NCI-H2081 treated with DMSO at 0.1 percent for 48 hours (cell line): ENCODE measurements around the gene BAIAP2L1.

ENCODE experiments used
- DNase-seq: peaks from one replicate; lab custom pipeline; 2025; lab: John Stamatoyannopoulos, UW

The BAIAP2L1 gene

GRCh38 chr7:98276241-98276761 lies 124.6 kb downstream of the BAIAP2L1 start:
- DNase-seq, result no peak

- DNase-seq, result no peak
Observed at GRCh38 chr7:98267303-98267702, 133.6 kb downstream of the BAIAP2L1 start.

- DNase-seq, result no peak
Observed at GRCh38 chr7:98266840-98267239, 134.1 kb downstream of the BAIAP2L1 start.

- no peak for DNase-seq
Observed at GRCh38 chr7:98265841-98266271, 135.0 kb downstream of the BAIAP2L1 start.

GRCh38 chr7:98257701-98258100 lies 143.2 kb downstream of the BAIAP2L1 start:
- no peak for DNase-seq

GRCh38 chr7:98256431-98256830 lies 144.5 kb downstream of the BAIAP2L1 start:
- no peak for DNase-seq

GRCh38 chr7:98254951-98255610 lies 145.8 kb downstream of the BAIAP2L1 start:
- DNase-seq, result no peak

- no peak for DNase-seq
Observed at GRCh38 chr7:98254516-98254915, 146.4 kb downstream of the BAIAP2L1 start.

GRCh38 chr7:98252425-98253054 lies 148.3 kb downstream of the BAIAP2L1 start:
- no peak for DNase-seq

- peak; percentile 74 for DNase-seq
Observed at GRCh38 chr7:98251601-98252424, 149.1 kb downstream of the BAIAP2L1 start, which contains the start of gene TECPR1. TSS of gene TECPR1 (minus strand) at chr7:98252232. CDS start at chr7:98246146, 6,086 bp downstream.

GRCh38 chr7:98251231-98251600 lies 149.7 kb downstream of the BAIAP2L1 start:
- DNase-seq, result peak; percentile 71

- no peak for DNase-seq
Observed at GRCh38 chr7:98250789-98251188, 150.1 kb downstream of the BAIAP2L1 start.

- no peak for DNase-seq
Observed at GRCh38 chr7:98249106-98249505, 151.8 kb downstream of the BAIAP2L1 start.

- no peak for DNase-seq
Observed at GRCh38 chr7:98248156-98248555, 152.7 kb downstream of the BAIAP2L1 start.

GRCh38 chr7:98244871-98245270 lies 156.0 kb downstream of the BAIAP2L1 start:
- no peak for DNase-seq

- no peak for DNase-seq
Observed at GRCh38 chr7:98242934-98243333, 158.0 kb downstream of the BAIAP2L1 start.

GRCh38 chr7:98242342-98242741 lies 158.5 kb downstream of the BAIAP2L1 start:
- DNase-seq, result no peak

- DNase-seq, result no peak
Observed at GRCh38 chr7:98241674-98242241, 159.1 kb downstream of the BAIAP2L1 start.
